HepG2 (cell line): ENCODE data around the gene PPDPF. TPM values are rescaled to one million over a fixed set of nuclear protein-coding genes. Genes with fewer than 3 reads are reported as not detected.
A peak's percentile ranks its signal among the peaks of the same experiment; 100 is the strongest.

ENCODE experiments used
- FOSL2 ChIP-seq: sonication (generic); formaldehyde crosslinking; IDR thresholded peaks from 2 replicates; pipeline ENCODE4 v1.4.0; 2020; ENCODE audit warnings: missing genetic modification reagents
- HDAC1 ChIP-seq: sonication (generic); formaldehyde crosslinking; IDR thresholded peaks from 2 replicates; pipeline ENCODE4 v1.5.1; 2020; ENCODE audit warnings: mild to moderate bottlenecking, missing genetic modification reagents
- HMG20B ChIP-seq: conservative IDR thresholded peaks from 2 replicates; pipeline ENCODE4 v1.6.1; 2016; ENCODE audit warnings: missing genetic modification reagents, missing compliant biosample characterization
- HMGA1 ChIP-seq: sonication (generic); formaldehyde crosslinking; conservative IDR thresholded peaks from 2 replicates; pipeline ENCODE4 v1.4.0; 2020; ENCODE audit warnings: missing genetic modification reagents
- KAT7 ChIP-seq: IDR thresholded peaks from 2 replicates; pipeline ENCODE4 v1.6.1; 2018; ENCODE audit warnings: borderline replicate concordance, missing compliant biosample characterization
- KDM4B ChIP-seq: sonication (generic); formaldehyde crosslinking; IDR thresholded peaks from 2 replicates; pipeline ENCODE4 v1.4.0; 2020; ENCODE audit warnings: missing genetic modification reagents
- MATR3 ChIP-seq: sonication (generic); formaldehyde crosslinking; IDR thresholded peaks from 2 replicates; pipeline ENCODE4 v1.4.0; 2020; ENCODE audit warnings: missing genetic modification reagents
- NFYC ChIP-seq: IDR thresholded peaks from 2 replicates; pipeline ENCODE4 v1.6.1; 2016; ENCODE audit warnings: missing genetic modification reagents, missing compliant biosample characterization
- RELA ChIP-seq: sonication (generic); formaldehyde crosslinking; IDR thresholded peaks from 2 replicates; pipeline ENCODE4 v1.4.0; 2020; ENCODE audit warnings: missing genetic modification reagents
- SIN3A ChIP-seq: IDR thresholded peaks from 2 replicates; pipeline ENCODE4 v1.6.1; 2011; ENCODE audit warnings: low read depth, mild to moderate bottlenecking, control low read depth, low read length, borderline replicate concordance
- SNRNP70 ChIP-seq: fragments of 200-400 bp; formaldehyde crosslinking; IDR thresholded peaks from 2 replicates; pipeline ENCODE4 v1.6.1; 2017; ENCODE audit warnings: mild to moderate bottlenecking, low read depth, low read length, moderate library complexity
- ZBTB21 ChIP-seq: sonication (generic); formaldehyde crosslinking; IDR thresholded peaks from 2 replicates; pipeline ENCODE4 v1.4.0; 2020; ENCODE audit warnings: missing genetic modification reagents
- ZFP1 ChIP-seq: IDR thresholded peaks from 2 replicates; pipeline ENCODE4 v1.6.1; 2016
- ZFY ChIP-seq: sonication (generic); formaldehyde crosslinking; IDR thresholded peaks from 2 replicates; pipeline ENCODE4 v1.4.0; 2020; ENCODE audit warnings: missing genetic modification reagents
- ZMYM2 ChIP-seq: sonication (generic); formaldehyde crosslinking; IDR thresholded peaks from 2 replicates; pipeline ENCODE4 v1.8.0; 2022; ENCODE audit warnings: mild to moderate bottlenecking, missing genetic modification reagents
- ZNF296 ChIP-seq: sonication (generic); formaldehyde crosslinking; conservative IDR thresholded peaks from 2 replicates; pipeline ENCODE4 v1.5.0; 2020; ENCODE audit warnings: mild to moderate bottlenecking, missing genetic modification reagents
- ZNF605 ChIP-seq: sonication (generic); formaldehyde crosslinking; IDR thresholded peaks from 2 replicates; pipeline ENCODE4 v1.8.0; 2022; ENCODE audit warnings: mild to moderate bottlenecking, missing genetic modification reagents
- ZNF616 ChIP-seq: sonication (generic); formaldehyde crosslinking; IDR thresholded peaks from 2 replicates; pipeline ENCODE4 v1.5.0; 2020; ENCODE audit warnings: low read depth, mild to moderate bottlenecking, missing genetic modification reagents
- ZNF703 ChIP-seq: sonication (generic); formaldehyde crosslinking; IDR thresholded peaks from 2 replicates; pipeline ENCODE4 v1.5.1; 2020; ENCODE audit warnings: missing genetic modification reagents, mild to moderate bottlenecking, moderate library complexity, borderline replicate concordance
- polyA plus RNA-seq, 8 experiments: library from polyadenylated mRNA; depleted of rRNA in 3 of 8; stranded (reverse) in 7 of 8; unstranded in 1 of 8; fragments of >200 nt; fragmentation: Illumina TruSeq in 4 of 8; extraction: Trizol in 4 of 8; gene quantifications; 2 replicates each; pipeline versions ENCODE4 v1.2.1 to v1.2.3, GENCODE V29; 2011 to 2016; ENCODE audit warnings: low read depth in 4 of 8, missing spikeins in 1 of 8, mixed read lengths in 1 of 8; ENCODE audit not compliant: insufficient read depth in 1 of 8
- total RNA-seq, 5 experiments: library from RNA; depleted of rRNA; stranded (reverse); fragments of >200 nt; fragmentation: Illumina TruSeq; extraction: Trizol; gene quantifications; 2 replicates each; pipeline ENCODE4 v1.2.3, GENCODE V29; 2016; ENCODE audit warnings: low read depth in 1 of 5
- TF ChIP-seq, protein P1 (sequence below): sonication (generic); formaldehyde crosslinking; conservative IDR thresholded peaks from 2 replicates; pipeline ENCODE4 v1.5.0; 2020; ENCODE audit warnings: missing genetic modification reagents
- TF ChIP-seq, protein P2 (sequence below): sonication (generic); formaldehyde crosslinking; IDR thresholded peaks from 2 replicates; pipeline ENCODE4 v1.5.1; 2020; ENCODE audit warnings: missing genetic modification reagents, mild to moderate bottlenecking, borderline replicate concordance
- TF ChIP-seq, protein P3 (sequence below): IDR thresholded peaks from 2 replicates; pipeline ENCODE4 v1.6.1; 2012; ENCODE audit warnings: low read length, improper control_type of control experiment
- TF ChIP-seq, protein P4 (sequence below): IDR thresholded peaks from 2 replicates; pipeline ENCODE4 v1.6.1; 2018; ENCODE audit warnings: missing genetic modification reagents, mild to moderate bottlenecking, missing compliant biosample characterization

The PPDPF gene
- total and polyA plus RNA-seq, 2 of the 13 experiments (the other 11 are each of a cell fraction or from before 2014, with no cell fraction given), result 1.8 to 7.0 TPM

DNA sequence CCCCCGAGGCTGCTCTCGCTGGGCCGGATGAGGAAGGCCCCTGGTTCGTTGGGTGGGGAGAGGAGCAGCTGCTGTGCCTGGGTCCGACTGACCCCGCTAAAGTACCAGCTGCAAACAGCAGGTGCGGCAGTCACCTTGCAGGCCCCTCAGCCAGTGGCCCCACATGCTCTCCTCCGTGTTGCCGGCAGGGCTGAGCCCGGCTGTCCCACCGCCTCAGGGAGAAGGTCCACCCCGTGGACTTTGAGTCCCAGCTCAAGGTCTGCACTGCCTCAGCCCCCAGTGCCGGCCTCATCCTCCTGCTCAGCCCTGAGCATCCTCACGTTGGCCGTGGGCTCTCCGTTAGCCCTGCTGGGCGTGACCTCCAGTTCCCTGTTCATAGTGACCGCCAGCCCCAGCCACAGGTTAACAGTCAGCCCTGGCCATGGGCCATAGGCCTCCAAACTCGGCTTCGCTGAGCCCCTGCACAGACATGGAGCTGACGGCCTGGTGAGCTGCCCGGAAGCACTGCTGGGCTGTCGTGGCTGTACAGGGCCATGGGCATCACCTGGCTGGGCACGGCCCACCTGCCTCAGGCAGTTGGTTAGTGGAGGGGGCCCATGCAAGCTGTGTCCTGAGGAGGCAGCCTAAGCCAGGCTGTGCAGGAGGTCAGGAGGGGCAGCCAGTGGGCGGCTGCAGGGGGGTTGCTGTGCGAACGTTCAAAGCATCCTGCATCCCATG, 23.8 kb downstream of the PPDPF start (continued):
- TF ChIP-seq, protein P1, sequence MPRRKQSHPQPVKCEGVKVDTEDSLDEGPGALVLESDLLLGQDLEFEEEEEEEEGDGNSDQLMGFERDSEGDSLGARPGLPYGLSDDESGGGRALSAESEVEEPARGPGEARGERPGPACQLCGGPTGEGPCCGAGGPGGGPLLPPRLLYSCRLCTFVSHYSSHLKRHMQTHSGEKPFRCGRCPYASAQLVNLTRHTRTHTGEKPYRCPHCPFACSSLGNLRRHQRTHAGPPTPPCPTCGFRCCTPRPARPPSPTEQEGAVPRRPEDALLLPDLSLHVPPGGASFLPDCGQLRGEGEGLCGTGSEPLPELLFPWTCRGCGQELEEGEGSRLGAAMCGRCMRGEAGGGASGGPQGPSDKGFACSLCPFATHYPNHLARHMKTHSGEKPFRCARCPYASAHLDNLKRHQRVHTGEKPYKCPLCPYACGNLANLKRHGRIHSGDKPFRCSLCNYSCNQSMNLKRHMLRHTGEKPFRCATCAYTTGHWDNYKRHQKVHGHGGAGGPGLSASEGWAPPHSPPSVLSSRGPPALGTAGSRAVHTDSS, result no peak
- TF ChIP-seq KAT7 (no peak), FOSL2 (CRISPR knock-in tag) (peak; percentile 14; the same call in 1 of the 2 replicates), HMG20B (CRISPR knock-in tag) (no peak), HDAC1 (CRISPR knock-in tag) (peak; percentile 81), NFYC (CRISPR knock-in tag) (no peak), KDM4B (no peak), ZMYM2 (peak; percentile 93; the same call in 1 of the 2 replicates), HMGA1 (CRISPR knock-in tag) (no peak), RELA (CRISPR knock-in tag) (no peak), SNRNP70 (no peak), ZNF605 (no peak), ZFP1 (CRISPR knock-in tag) (no peak), ZBTB21 (no peak), MATR3 (no peak), ZNF616 (CRISPR knock-in tag) (no peak), ZNF296 (no peak), SIN3A (0 out of 2 replicates have a peak, but pooled peaks have one; percentile 57), ZFY (peak; percentile 25; the same call in 1 of the 2 replicates), ZNF703 (CRISPR knock-in tag) (no peak)
- TF ChIP-seq, protein P2, sequence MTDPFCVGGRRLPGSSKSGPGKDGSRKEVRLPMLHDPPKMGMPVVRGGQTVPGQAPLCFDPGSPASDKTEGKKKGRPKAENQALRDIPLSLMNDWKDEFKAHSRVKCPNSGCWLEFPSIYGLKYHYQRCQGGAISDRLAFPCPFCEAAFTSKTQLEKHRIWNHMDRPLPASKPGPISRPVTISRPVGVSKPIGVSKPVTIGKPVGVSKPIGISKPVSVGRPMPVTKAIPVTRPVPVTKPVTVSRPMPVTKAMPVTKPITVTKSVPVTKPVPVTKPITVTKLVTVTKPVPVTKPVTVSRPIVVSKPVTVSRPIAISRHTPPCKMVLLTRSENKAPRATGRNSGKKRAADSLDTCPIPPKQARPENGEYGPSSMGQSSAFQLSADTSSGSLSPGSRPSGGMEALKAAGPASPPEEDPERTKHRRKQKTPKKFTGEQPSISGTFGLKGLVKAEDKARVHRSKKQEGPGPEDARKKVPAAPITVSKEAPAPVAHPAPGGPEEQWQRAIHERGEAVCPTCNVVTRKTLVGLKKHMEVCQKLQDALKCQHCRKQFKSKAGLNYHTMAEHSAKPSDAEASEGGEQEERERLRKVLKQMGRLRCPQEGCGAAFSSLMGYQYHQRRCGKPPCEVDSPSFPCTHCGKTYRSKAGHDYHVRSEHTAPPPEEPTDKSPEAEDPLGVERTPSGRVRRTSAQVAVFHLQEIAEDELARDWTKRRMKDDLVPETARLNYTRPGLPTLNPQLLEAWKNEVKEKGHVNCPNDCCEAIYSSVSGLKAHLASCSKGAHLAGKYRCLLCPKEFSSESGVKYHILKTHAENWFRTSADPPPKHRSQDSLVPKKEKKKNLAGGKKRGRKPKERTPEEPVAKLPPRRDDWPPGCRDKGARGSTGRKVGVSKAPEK, result no peak
- TF ChIP-seq, protein P3, sequence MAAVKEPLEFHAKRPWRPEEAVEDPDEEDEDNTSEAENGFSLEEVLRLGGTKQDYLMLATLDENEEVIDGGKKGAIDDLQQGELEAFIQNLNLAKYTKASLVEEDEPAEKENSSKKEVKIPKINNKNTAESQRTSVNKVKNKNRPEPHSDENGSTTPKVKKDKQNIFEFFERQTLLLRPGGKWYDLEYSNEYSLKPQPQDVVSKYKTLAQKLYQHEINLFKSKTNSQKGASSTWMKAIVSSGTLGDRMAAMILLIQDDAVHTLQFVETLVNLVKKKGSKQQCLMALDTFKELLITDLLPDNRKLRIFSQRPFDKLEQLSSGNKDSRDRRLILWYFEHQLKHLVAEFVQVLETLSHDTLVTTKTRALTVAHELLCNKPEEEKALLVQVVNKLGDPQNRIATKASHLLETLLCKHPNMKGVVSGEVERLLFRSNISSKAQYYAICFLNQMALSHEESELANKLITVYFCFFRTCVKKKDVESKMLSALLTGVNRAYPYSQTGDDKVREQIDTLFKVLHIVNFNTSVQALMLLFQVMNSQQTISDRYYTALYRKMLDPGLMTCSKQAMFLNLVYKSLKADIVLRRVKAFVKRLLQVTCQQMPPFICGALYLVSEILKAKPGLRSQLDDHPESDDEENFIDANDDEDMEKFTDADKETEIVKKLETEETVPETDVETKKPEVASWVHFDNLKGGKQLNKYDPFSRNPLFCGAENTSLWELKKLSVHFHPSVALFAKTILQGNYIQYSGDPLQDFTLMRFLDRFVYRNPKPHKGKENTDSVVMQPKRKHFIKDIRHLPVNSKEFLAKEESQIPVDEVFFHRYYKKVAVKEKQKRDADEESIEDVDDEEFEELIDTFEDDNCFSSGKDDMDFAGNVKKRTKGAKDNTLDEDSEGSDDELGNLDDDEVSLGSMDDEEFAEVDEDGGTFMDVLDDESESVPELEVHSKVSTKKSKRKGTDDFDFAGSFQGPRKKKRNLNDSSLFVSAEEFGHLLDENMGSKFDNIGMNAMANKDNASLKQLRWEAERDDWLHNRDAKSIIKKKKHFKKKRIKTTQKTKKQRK, result no peak
- TF ChIP-seq, protein P4, sequence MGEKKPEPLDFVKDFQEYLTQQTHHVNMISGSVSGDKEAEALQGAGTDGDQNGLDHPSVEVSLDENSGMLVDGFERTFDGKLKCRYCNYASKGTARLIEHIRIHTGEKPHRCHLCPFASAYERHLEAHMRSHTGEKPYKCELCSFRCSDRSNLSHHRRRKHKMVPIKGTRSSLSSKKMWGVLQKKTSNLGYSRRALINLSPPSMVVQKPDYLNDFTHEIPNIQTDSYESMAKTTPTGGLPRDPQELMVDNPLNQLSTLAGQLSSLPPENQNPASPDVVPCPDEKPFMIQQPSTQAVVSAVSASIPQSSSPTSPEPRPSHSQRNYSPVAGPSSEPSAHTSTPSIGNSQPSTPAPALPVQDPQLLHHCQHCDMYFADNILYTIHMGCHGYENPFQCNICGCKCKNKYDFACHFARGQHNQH (CRISPR knock-in tag), result no peak
